Kidney (tissue), 14 donors: Measurements from ENCODE around the gene PHLDB2. TPM values are rescaled to one million over a fixed set of nuclear protein-coding genes. Genes with fewer than 3 reads are reported as not detected.

Experiments
- DNase-seq, 5 donors: peaks; one replicate each; pipeline ENCODE4 v3.0.0-alpha.2; 2013 to 2020
- FAIRE-seq: peaks from 2 replicates; lab custom pipeline; 2012; peaks lifted over from hg19 to GRCh38; lab: Jason Lieb, UNC
- H3K27ac ChIP-seq, 2 donors: one replicate each; pipeline ENCODE4 v1.7.0; 2013; ENCODE audit warnings: low read depth in 2 of 2, low read length in 2 of 2, inconsistent platforms in 1 of 2
- H3K27me3 ChIP-seq: one replicate; pipeline ENCODE4 v1.7.1; 2013; ENCODE audit warnings: low read length, inconsistent platforms; ENCODE audit not compliant: control insufficient read depth, insufficient read depth
- H3K36me3 ChIP-seq, 3 donors: one replicate each; pipeline versions ENCODE4 v1.7.0 to v1.7.1; 2013; ENCODE audit warnings: low read length in 3 of 3, control low read depth in 1 of 3, inconsistent platforms in 1 of 3; ENCODE audit not compliant: insufficient read depth in 3 of 3, control insufficient read depth in 2 of 3
- H3K4me1 ChIP-seq, 3 donors: one replicate each; pipeline versions ENCODE4 v1.7.0 to v1.7.1; 2013; ENCODE audit warnings: low read length in 3 of 3, inconsistent platforms in 1 of 3, low read depth in 1 of 3; ENCODE audit not compliant: control insufficient read depth in 2 of 3, insufficient read depth in 2 of 3
- H3K4me3 ChIP-seq, 3 donors: one replicate each; pipeline versions ENCODE4 v1.7.0 to v1.8.1; 2013; ENCODE audit warnings: low read length in 3 of 3, control low read depth in 1 of 3, inconsistent platforms in 1 of 3
- H3K9ac ChIP-seq, 3 donors: one replicate each; pipeline versions ENCODE4 v1.7.0 to v1.7.1; 2013; ENCODE audit warnings: low read length in 3 of 3, control low read depth in 1 of 3, inconsistent platforms in 1 of 3
- H3K9me3 ChIP-seq, 3 donors: one replicate each; pipeline versions ENCODE4 v1.7.0 to v1.7.1; 2013; ENCODE audit warnings: low read length in 3 of 3, control low read depth in 1 of 3, inconsistent platforms in 1 of 3; ENCODE audit not compliant: control insufficient read depth in 2 of 3, insufficient read depth in 1 of 3
- intact Hi-C: fragments of 100-400 bp; cut with DNase I; formaldehyde crosslinking; loops from one replicate; pipeline ENCODE4 v1.11.1; 2022
- polyA plus RNA-seq: library from polyadenylated mRNA; stranded (reverse); fragments of 350-450 nt; fragmentation: Illumina TruSeq; extraction: RNeasy Lipid Tissue Mini Kit (QIAGEN cat#74804); gene quantifications from one replicate; pipeline ENCODE4 v1.2.3, GENCODE V29; 2014; ENCODE audit warnings: low read depth, low replicate concordance; ENCODE audit not compliant: insufficient read depth
- total RNA-seq: library from RNA; stranded (reverse); fragmentation: NEBNext Ultra II Directional; extraction: Animal tissue kit (Norgen Biotek cat#: 25700); gene quantifications from one replicate; pipeline ENCODE4 v1.2.1, GENCODE V29; 2021
- TF ChIP-seq, protein P1 (sequence below): IDR thresholded peaks from 3 replicates; pipeline ENCODE4 v1.5.1; 2012; ENCODE audit warnings: mild to moderate bottlenecking, moderate library complexity, borderline replicate concordance; ENCODE audit not compliant: insufficient read depth; ENCODE audit errors: extremely low read depth
- donor health status: control.
- donor health status: control.
- donor health status: control.
- donor health status: control.
- donor health status: control.
- donor health status: DM: yes; HTN: yes; CAD: no.
- donor health status: Normal renal cell carcinoma (clear cell type).

PHLDB2 gene
- total and polyA plus RNA-seq, 2 donors from 2014 or later: 28.0 to 85.6 TPM

DNA sequence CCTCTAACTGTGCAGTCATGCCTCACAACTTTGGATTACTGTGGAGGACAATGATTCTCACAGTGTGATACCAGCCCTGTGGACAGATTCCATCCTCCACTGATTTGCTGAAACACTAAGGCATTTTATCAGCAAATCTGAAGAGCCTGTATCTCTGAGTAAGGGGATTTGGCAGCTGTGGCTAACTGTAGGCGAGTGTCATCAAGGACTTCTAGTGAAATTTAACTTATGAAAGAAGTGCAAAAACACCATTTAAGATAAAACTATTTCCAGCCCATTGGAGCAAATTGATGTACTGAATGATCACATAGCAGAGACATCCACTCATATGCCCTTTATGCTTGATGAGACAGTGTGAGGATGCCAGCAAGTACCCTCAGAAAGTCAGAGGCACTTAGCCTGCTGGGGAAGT, 161.6 kb downstream of the PHLDB2 start:
- no peak overlapping the region for H3K4me3 ChIP-seq
- no peak for FAIRE-seq
- no peaks in the 10 kb centered on the region for H3K9me3 ChIP-seq
- H3K4me1 ChIP-seq: no peaks in the 10 kb centered on the region
- no peaks in the 10 kb centered on the region for H3K27me3 ChIP-seq
- intact Hi-C loops: no loop called here
- no peak overlapping the region for H3K9ac ChIP-seq
- no peak overlapping the region for H3K27ac ChIP-seq
- TF ChIP-seq, protein P1, sequence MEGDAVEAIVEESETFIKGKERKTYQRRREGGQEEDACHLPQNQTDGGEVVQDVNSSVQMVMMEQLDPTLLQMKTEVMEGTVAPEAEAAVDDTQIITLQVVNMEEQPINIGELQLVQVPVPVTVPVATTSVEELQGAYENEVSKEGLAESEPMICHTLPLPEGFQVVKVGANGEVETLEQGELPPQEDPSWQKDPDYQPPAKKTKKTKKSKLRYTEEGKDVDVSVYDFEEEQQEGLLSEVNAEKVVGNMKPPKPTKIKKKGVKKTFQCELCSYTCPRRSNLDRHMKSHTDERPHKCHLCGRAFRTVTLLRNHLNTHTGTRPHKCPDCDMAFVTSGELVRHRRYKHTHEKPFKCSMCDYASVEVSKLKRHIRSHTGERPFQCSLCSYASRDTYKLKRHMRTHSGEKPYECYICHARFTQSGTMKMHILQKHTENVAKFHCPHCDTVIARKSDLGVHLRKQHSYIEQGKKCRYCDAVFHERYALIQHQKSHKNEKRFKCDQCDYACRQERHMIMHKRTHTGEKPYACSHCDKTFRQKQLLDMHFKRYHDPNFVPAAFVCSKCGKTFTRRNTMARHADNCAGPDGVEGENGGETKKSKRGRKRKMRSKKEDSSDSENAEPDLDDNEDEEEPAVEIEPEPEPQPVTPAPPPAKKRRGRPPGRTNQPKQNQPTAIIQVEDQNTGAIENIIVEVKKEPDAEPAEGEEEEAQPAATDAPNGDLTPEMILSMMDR: no peak
- DNase-seq: no peak
- H3K36me3 ChIP-seq: no peaks in the 10 kb centered on the region

Other genes starting within 250 kb of the PHLDB2 start
- 20.7 TPM for gene PLCXD2, start 184.6 kb upstream of the PHLDB2 start, total RNA-seq
- gene PLCXD2, start 184.6 kb upstream of the PHLDB2 start, polyA plus RNA-seq: 148 TPM
- gene ABHD10, start 119.8 kb downstream of the PHLDB2 start, total RNA-seq: 30.9 TPM
- gene ABHD10, start 119.8 kb downstream of the PHLDB2 start, polyA plus RNA-seq: 53.2 TPM
- gene TAGLN3, start 139.7 kb downstream of the PHLDB2 start, total RNA-seq: 0.79 TPM
- 5.7 TPM for gene TAGLN3, start 139.7 kb downstream of the PHLDB2 start, polyA plus RNA-seq
- gene TMPRSS7, start 175.5 kb downstream of the PHLDB2 start, total RNA-seq: not detected
- gene TMPRSS7, start 175.5 kb downstream of the PHLDB2 start, polyA plus RNA-seq: not detected
- 5.2 TPM for gene C3orf52, start 227.1 kb downstream of the PHLDB2 start, total RNA-seq
- gene C3orf52, start 227.1 kb downstream of the PHLDB2 start, polyA plus RNA-seq: 3.8 TPM